GM21717 (cell line): ENCODE results near the gene ABCB1.
"Not testable (repeated sequence)": the region's sequence is repeated elsewhere in the genome, so short reads cannot be mapped to it uniquely, and the experiment has no call there.

Experiments
- ATAC-seq: cut with Tn5 transposase; IDR thresholded peaks from one replicate; pipeline ENCODE4 v1.9.1; 2021; ENCODE audit warnings: mild to moderate bottlenecking, moderate library complexity; ENCODE audit not compliant: unreplicated experiment

Gene ABCB1

GRCh38 chr7:87580636-87581035, 20.0 kb downstream of the ABCB1 start:
- no peak for ATAC-seq

GRCh38 chr7:87575521-87575920, 25.2 kb downstream of the ABCB1 start:
- no peak for ATAC-seq

GRCh38 chr7:87574630-87575029, 26.1 kb downstream of the ABCB1 start:
- ATAC-seq = no peak

GRCh38 chr7:87572513-87572912, 28.2 kb downstream of the ABCB1 start:
- not testable (repeated sequence) for ATAC-seq

- ATAC-seq = no peak
These were observed 30.5 kb downstream of the ABCB1 start for GRCh38 chr7:87570178-87570577.

GRCh38 chr7:87567052-87567451, 33.6 kb downstream of the ABCB1 start:
- no peak for ATAC-seq

GRCh38 chr7:87566311-87566900, 34.3 kb downstream of the ABCB1 start:
- ATAC-seq = no peak

GRCh38 chr7:87565877-87566276, 34.8 kb downstream of the ABCB1 start:
- no peak for ATAC-seq

- peak; percentile 94 for ATAC-seq
These were observed 36.3 kb downstream of the ABCB1 start for GRCh38 chr7:87564296-87564963.

- ATAC-seq = no peak
These were observed 39.0 kb downstream of the ABCB1 start for GRCh38 chr7:87561702-87562101.

GRCh38 chr7:87561102-87561501, 39.6 kb downstream of the ABCB1 start:
- no peak for ATAC-seq

GRCh38 chr7:87552351-87552900, 48.3 kb downstream of the ABCB1 start:
- ATAC-seq = no peak

- no peak for ATAC-seq
These were observed 52.4 kb downstream of the ABCB1 start for GRCh38 chr7:87548123-87548919.

- ATAC-seq = no peak
These were observed 54.9 kb downstream of the ABCB1 start for GRCh38 chr7:87545760-87546159.

GRCh38 chr7:87543623-87544022, 57.1 kb downstream of the ABCB1 start:
- peak; percentile 83 for ATAC-seq

GRCh38 chr7:87541648-87542047, 59.0 kb downstream of the ABCB1 start:
- ATAC-seq = no peak

- ATAC-seq = no peak
These were observed 62.6 kb downstream of the ABCB1 start for GRCh38 chr7:87538052-87538451.

- ATAC-seq = no peak
These were observed 66.6 kb downstream of the ABCB1 start for GRCh38 chr7:87534072-87534471.

GRCh38 chr7:87530126-87530525, 70.6 kb downstream of the ABCB1 start:
- no peak for ATAC-seq

- no peak for ATAC-seq
These were observed 72.0 kb downstream of the ABCB1 start for GRCh38 chr7:87528730-87529129.

GRCh38 chr7:87518735-87519134, 81.9 kb downstream of the ABCB1 start:
- no peak for ATAC-seq

- no peak for ATAC-seq
These were observed 82.8 kb downstream of the ABCB1 start for GRCh38 chr7:87517891-87518290.
